OCI-LY7 (cell line): Measurements from ENCODE around the gene PGGT1B.

ENCODE experiments used
- EZH2phosphoT487 ChIP-seq: fragments of 200-600 bp; sonication (generic); IDR thresholded peaks from 2 replicates; pipeline ENCODE4 v1.6.1; 2018; ENCODE audit warnings: low read depth, borderline replicate concordance, mild to moderate bottlenecking, mixed run types, antibody characterized with exemption, low read length, moderate library complexity, mixed read lengths
- TF ChIP-seq, protein P1 (sequence below): fragments of 200-600 bp; sonication (generic); conservative IDR thresholded peaks from 2 replicates; pipeline ENCODE4 v1.5.1; 2014; ENCODE audit warnings: mild to moderate bottlenecking, antibody characterized with exemption, low read length, moderate library complexity, mixed read lengths

DNA sequence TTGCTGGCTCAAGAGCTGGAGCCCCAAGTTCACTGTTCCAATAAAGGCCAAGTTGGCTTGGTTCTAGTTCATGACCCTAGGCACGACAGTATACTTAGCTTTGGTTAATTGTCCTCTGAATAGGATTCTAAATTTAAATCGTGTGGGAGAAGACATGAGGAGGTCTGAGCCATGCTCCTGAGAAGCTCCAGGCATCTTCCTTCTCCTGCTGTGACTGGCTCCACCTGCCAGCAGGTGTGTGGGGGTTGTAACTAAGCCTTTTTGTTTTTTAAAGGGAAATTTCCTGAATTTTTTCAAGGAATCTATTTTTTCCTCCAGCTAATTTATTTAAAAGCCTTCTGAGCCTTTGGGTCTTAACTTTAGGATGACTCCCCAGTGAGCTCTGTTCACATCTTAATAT lies 72.8 kb downstream of the PGGT1B start:
- TF ChIP-seq, protein P1, sequence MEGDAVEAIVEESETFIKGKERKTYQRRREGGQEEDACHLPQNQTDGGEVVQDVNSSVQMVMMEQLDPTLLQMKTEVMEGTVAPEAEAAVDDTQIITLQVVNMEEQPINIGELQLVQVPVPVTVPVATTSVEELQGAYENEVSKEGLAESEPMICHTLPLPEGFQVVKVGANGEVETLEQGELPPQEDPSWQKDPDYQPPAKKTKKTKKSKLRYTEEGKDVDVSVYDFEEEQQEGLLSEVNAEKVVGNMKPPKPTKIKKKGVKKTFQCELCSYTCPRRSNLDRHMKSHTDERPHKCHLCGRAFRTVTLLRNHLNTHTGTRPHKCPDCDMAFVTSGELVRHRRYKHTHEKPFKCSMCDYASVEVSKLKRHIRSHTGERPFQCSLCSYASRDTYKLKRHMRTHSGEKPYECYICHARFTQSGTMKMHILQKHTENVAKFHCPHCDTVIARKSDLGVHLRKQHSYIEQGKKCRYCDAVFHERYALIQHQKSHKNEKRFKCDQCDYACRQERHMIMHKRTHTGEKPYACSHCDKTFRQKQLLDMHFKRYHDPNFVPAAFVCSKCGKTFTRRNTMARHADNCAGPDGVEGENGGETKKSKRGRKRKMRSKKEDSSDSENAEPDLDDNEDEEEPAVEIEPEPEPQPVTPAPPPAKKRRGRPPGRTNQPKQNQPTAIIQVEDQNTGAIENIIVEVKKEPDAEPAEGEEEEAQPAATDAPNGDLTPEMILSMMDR: no peak
- no peak for TF ChIP-seq EZH2phosphoT487
